Measurements from ENCODE around the gene LMO3. TPM values are rescaled to one million over a fixed set of nuclear protein-coding genes. Genes with fewer than 3 reads are reported as not detected.

The LMO3 gene
- total RNA-seq, 1 donor from 2014 or later = 0.26 TPM

GRCh38 chr12:16509411-16509810, 96.6 kb downstream of the LMO3 start:
- DNase-seq (ENCODE audit: low read depth) (no peak), FAIRE-seq (no peak)
- Histone ChIP-seq H3K27me3 (ENCODE audit: control insufficient read depth, insufficient read depth, low read length) (no peaks in the 10 kb centered on the region), H3K36me3 (ENCODE audit: control insufficient read depth, insufficient read depth, low read length) (no peaks in the 10 kb centered on the region), H3K4me3 (ENCODE audit: low read depth, low read length) (no peak overlapping the region)
- no peak for TF ChIP-seq CTCF (IDR thresholded peaks at IDR 0.05; ENCODE audit: insufficient read depth, low read length, severe bottlenecking)

GRCh38 chr12:16506394-16506793, 99.6 kb downstream of the LMO3 start:
- H3K27me3 ChIP-seq (ENCODE audit: control insufficient read depth, insufficient read depth, low read length) = no peaks in the 10 kb centered on the region
- H3K36me3 ChIP-seq (ENCODE audit: control insufficient read depth, insufficient read depth, low read length) = no peaks in the 10 kb centered on the region
- TF ChIP-seq CTCF (IDR thresholded peaks at IDR 0.05; ENCODE audit: insufficient read depth, low read length, severe bottlenecking) = no peak
- no peak for FAIRE-seq
- no peak for DNase-seq (ENCODE audit: low read depth)
- no peak overlapping the region for H3K4me3 ChIP-seq (ENCODE audit: low read depth, low read length)

GRCh38 chr12:16504200-16504599, 101.8 kb downstream of the LMO3 start:
- Histone ChIP-seq H3K4me3 (ENCODE audit: low read depth, low read length) (no peak overlapping the region), H3K36me3 (ENCODE audit: control insufficient read depth, insufficient read depth, low read length) (no peaks in the 10 kb centered on the region), H3K27me3 (ENCODE audit: control insufficient read depth, insufficient read depth, low read length) (no peaks in the 10 kb centered on the region)
- no peak for DNase-seq (ENCODE audit: low read depth)
- FAIRE-seq = no peak
- no peak for TF ChIP-seq CTCF (IDR thresholded peaks at IDR 0.05; ENCODE audit: insufficient read depth, low read length, severe bottlenecking)

GRCh38 chr12:16499611-16500010, 106.4 kb downstream of the LMO3 start:
- no peak for TF ChIP-seq CTCF (IDR thresholded peaks at IDR 0.05; ENCODE audit: insufficient read depth, low read length, severe bottlenecking)
- Histone ChIP-seq H3K36me3 (ENCODE audit: control insufficient read depth, insufficient read depth, low read length) (no peaks in the 10 kb centered on the region), H3K4me3 (ENCODE audit: low read depth, low read length) (no peak overlapping the region), H3K27me3 (ENCODE audit: control insufficient read depth, insufficient read depth, low read length) (no peaks in the 10 kb centered on the region)
- no peak for FAIRE-seq
- no peak for DNase-seq (ENCODE audit: low read depth)

Measured in bronchial epithelial cell (primary cell).